Esophagus muscularis mucosa (tissue), 4 donors: ENCODE results near the gene TGFBRAP1. TPM values are rescaled to one million over a fixed set of nuclear protein-coding genes. Genes with fewer than 3 reads are reported as not detected.

Experiments
- DNase-seq: peaks from one replicate; pipeline ENCODE4 v3.0.0-alpha.2; 2017; ENCODE audit errors: extremely low spot score
- H3K27ac ChIP-seq, 4 donors: fragments of 200-600 bp; sonication (generic); replicated peaks in 1 of 4; 1 replicate in 3 of 4; 2 replicates in 1 of 4; pipeline ENCODE4 v1.5.1; 2016 to 2019; ENCODE audit warnings: mild to moderate bottlenecking in 1 of 4
- H3K27me3 ChIP-seq, 4 donors: fragments of 200-600 bp; sonication (generic); one replicate each; pipeline versions ENCODE4 v1.5.1 to v1.6.0; 2016 to 2019
- H3K36me3 ChIP-seq, 4 donors: fragments of 200-600 bp; sonication (generic); one replicate each; pipeline ENCODE4 v1.5.1; 2016 to 2019
- H3K4me1 ChIP-seq, 4 donors: fragments of 200-600 bp; sonication (generic); one replicate each; pipeline ENCODE4 v1.5.1; 2016 to 2019
- H3K4me3 ChIP-seq, 4 donors: fragments of 200-600 bp; sonication (generic); 1 replicate in 2 of 4; 2 replicates in 2 of 4; pipeline ENCODE4 v1.5.1; 2016 to 2019; ENCODE audit warnings: mild to moderate bottlenecking in 4 of 4, moderate library complexity in 1 of 4
- H3K9me3 ChIP-seq, 4 donors: fragments of 200-600 bp; sonication (generic); 1 replicate in 3 of 4; 2 replicates in 1 of 4; pipeline ENCODE4 v1.5.1; 2016 to 2019
- CTCF ChIP-seq, 3 experiments: fragments of 200-600 bp in 2 of 3; fragments of 450-650 bp in 1 of 3; sonication (generic) in 2 of 3; IDR thresholded peaks; one replicate each; pipeline ENCODE4 v1.5.1; 2017 to 2019; ENCODE audit warnings: antibody characterized with exemption in 3 of 3, mild to moderate bottlenecking in 2 of 3, moderate library complexity in 1 of 3
- EP300 ChIP-seq: sonication (generic); formaldehyde crosslinking; IDR thresholded peaks from one replicate; pipeline ENCODE4 v1.6.1; 2017; ENCODE audit warnings: antibody characterized with exemption
- POLR2A ChIP-seq: fragments of 450-650 bp; IDR thresholded peaks from one replicate; pipeline ENCODE4 v1.6.1; 2017; ENCODE audit warnings: antibody characterized with exemption, moderate library complexity, mild to moderate bottlenecking, low read depth
- POLR2AphosphoS5 ChIP-seq, 2 donors: sonication (generic); formaldehyde crosslinking; IDR thresholded peaks; one replicate each; pipeline ENCODE4 v1.6.1; 2017; ENCODE audit warnings: antibody characterized with exemption in 2 of 2
- WGBS: methylation state at CpG from one replicate; pipeline ENCODE4 v1.1.5; 2018; 5-methylcytosine and 5-hydroxymethylcytosine counted together
- intact Hi-C: fragments of 100-400 bp; cut with DNase I; formaldehyde crosslinking; loops from one replicate; pipeline ENCODE4 v1.15.1; 2023
- total RNA-seq, 4 donors: library from RNA; depleted of rRNA; stranded (reverse); fragments of >200 nt; gene quantifications; one replicate each; pipeline versions ENCODE4 v1.1.0 to v1.2.1, GENCODE V29; 2016

Gene TGFBRAP1
- total RNA-seq, 4 donors from 2014 or later: 20.8 to 34.4 (median 27.9) TPM

GRCh38 chr2:105324101-105324500 lies 5.4 kb downstream of the TGFBRAP1 start:
- H3K27me3 ChIP-seq: no peaks in the 10 kb centered on the region
- no peak overlapping the region for H3K27ac ChIP-seq
- H3K4me3 ChIP-seq: no peak overlapping the region
- intact Hi-C loops: no loop called here
- no peaks in the 10 kb centered on the region for H3K9me3 ChIP-seq
- TF ChIP-seq EP300 (no peak), POLR2A (no peak), POLR2AphosphoS5 (IDR thresholded peaks at IDR 0.05) (no peak), CTCF (IDR thresholded peaks at IDR 0.05) (no peak)
- peaks cover 13 to 61% (median 47%) of the 10 kb centered on the region in 4 donors for H3K4me1 ChIP-seq
- H3K36me3 ChIP-seq: peaks cover 0 to 6% (median 0%) of the 10 kb centered on the region in 4 donors
- DNase-seq: no peak
- WGBS: 78% methylated on average over 4 of the region's 4 CpGs

GRCh38 chr2:105323111-105323510 lies 6.4 kb downstream of the TGFBRAP1 start:
- TF ChIP-seq CTCF (IDR thresholded peaks at IDR 0.05): no peak
- DNase-seq: no peak
- intact Hi-C loops: no loop called here
- no peaks in the 10 kb centered on the region for H3K27me3 ChIP-seq
- H3K9me3 ChIP-seq: no peaks in the 10 kb centered on the region
- no peak overlapping the region for H3K27ac ChIP-seq
- WGBS: 81% methylated on average over 5 of the region's 5 CpGs
- peaks cover 0 to 6% (median 0%) of the 10 kb centered on the region in 4 donors for H3K36me3 ChIP-seq
- H3K4me3 ChIP-seq: no peak overlapping the region
- H3K4me1 ChIP-seq: peaks cover 7 to 61% (median 47%) of the 10 kb centered on the region in 4 donors

GRCh38 chr2:105321875-105322646 lies 7.5 kb downstream of the TGFBRAP1 start:
- H3K4me1 ChIP-seq: peaks cover 4 to 58% (median 45%) of the 10 kb centered on the region in 4 donors
- no peaks in the 10 kb centered on the region for H3K9me3 ChIP-seq
- TF ChIP-seq POLR2A (no peak), CTCF (IDR thresholded peaks at IDR 0.05) (no peak)
- H3K36me3 ChIP-seq: peaks cover 0 to 6% (median 0%) of the 10 kb centered on the region in 4 donors
- no peak overlapping the region for H3K4me3 ChIP-seq
- H3K27ac ChIP-seq: no peak overlapping the region
- no peaks in the 10 kb centered on the region for H3K27me3 ChIP-seq
- intact Hi-C loops: no loop called here
- WGBS: 83% methylated on average over 3 of the region's 3 CpGs
- DNase-seq: no peak

- DNase-seq: no peak
- Histone ChIP-seq H3K27me3 (no peaks in the 10 kb centered on the region), H3K27ac (no peak overlapping the region), H3K9me3 (no peaks in the 10 kb centered on the region), H3K36me3 (peaks cover 0 to 6% (median 0%) of the 10 kb centered on the region in 4 donors), H3K4me1 (peaks cover 4 to 55% (median 44%) of the 10 kb centered on the region in 4 donors), H3K4me3 (no peak overlapping the region)
- intact Hi-C loops: no loop called here
- TF ChIP-seq CTCF (IDR thresholded peaks at IDR 0.05): no peak
- TF ChIP-seq POLR2A: no peak
- TF ChIP-seq EP300: no peak
- TF ChIP-seq POLR2AphosphoS5 (IDR thresholded peaks at IDR 0.05): no peak
- 64% methylated on average over 7 of the region's 7 CpGs for WGBS
Measured at GRCh38 chr2:105320651-105321215, 8.8 kb downstream of the TGFBRAP1 start.
